Measurements from ENCODE around the gene RC3H1. TPM values are rescaled to one million over a fixed set of nuclear protein-coding genes. Genes with fewer than 3 reads are reported as not detected.

RC3H1 gene
- total RNA-seq, 2 donors from 2014 or later: 25.3 to 41.5 TPM

DNA sequence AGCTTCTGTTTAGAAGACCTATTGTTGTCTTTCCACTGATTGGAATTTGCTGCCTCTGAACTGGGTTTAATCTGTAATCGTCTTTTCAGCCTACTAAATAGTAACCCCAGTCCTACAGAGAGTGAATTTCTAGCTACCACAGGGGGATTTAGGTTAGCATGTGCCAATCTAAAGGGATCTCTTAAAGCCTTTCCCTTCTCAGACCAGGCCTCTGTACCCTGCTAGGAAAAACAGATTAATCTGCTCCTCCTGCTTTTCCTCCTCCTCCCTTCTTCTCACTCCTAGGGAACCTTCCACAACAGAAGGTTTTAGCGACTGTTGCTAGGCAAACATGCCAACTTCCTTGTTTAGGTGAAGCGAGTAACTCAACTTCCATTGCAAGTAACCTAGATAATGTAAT is 1.3 kb upstream of the RC3H1 start:
- TF ChIP-seq, protein P1, sequence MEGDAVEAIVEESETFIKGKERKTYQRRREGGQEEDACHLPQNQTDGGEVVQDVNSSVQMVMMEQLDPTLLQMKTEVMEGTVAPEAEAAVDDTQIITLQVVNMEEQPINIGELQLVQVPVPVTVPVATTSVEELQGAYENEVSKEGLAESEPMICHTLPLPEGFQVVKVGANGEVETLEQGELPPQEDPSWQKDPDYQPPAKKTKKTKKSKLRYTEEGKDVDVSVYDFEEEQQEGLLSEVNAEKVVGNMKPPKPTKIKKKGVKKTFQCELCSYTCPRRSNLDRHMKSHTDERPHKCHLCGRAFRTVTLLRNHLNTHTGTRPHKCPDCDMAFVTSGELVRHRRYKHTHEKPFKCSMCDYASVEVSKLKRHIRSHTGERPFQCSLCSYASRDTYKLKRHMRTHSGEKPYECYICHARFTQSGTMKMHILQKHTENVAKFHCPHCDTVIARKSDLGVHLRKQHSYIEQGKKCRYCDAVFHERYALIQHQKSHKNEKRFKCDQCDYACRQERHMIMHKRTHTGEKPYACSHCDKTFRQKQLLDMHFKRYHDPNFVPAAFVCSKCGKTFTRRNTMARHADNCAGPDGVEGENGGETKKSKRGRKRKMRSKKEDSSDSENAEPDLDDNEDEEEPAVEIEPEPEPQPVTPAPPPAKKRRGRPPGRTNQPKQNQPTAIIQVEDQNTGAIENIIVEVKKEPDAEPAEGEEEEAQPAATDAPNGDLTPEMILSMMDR (IDR thresholded peaks at IDR 0.05): no peak

DNA sequence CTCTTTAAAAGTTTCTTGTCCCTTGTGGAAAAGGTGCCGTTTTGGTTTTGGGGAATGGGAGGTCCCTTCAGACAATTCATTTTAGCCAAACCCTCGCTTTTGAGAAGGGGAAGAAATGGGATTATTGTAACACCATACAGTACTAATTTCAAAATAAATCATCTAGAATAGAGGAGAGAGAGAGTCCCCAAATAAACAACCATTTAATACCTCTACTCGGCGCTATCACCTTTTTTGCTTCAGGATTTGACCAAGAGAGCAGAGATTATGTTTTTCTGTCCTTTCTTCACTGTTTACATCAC is 770 bp upstream of the RC3H1 start:
- peaks cover 26 to 35% of the 10 kb centered on the region in 2 donors for H3K4me1 ChIP-seq (ENCODE audit: control insufficient read depth in 1 of 2, low read depth in 2 of 2)
- no peaks in the 10 kb centered on the region for H3K27me3 ChIP-seq (replicated peaks; ENCODE audit: insufficient read depth)
- no peaks in the 10 kb centered on the region for H3K36me3 ChIP-seq
- H3K27ac ChIP-seq: peak overlapping the region; percentile 78 to 84
- H3K4me3 ChIP-seq: peak overlapping the region; percentile 76
- no peak for DNase-seq (ENCODE audit: low spot score)
- no peaks in the 10 kb centered on the region for H3K9me3 ChIP-seq
- TF ChIP-seq, protein P1 (IDR thresholded peaks at IDR 0.05): no peak
- no peak for ATAC-seq (ENCODE audit: insufficient number of reproducible peaks, low FRiP score, low read depth)

More for the DNA sequence above, 1.3 kb upstream of the RC3H1 start:
- Histone ChIP-seq H3K36me3 (no peaks in the 10 kb centered on the region), H3K27ac (peak overlapping the region in 1 of 2 donors; percentile 78), H3K9me3 (no peaks in the 10 kb centered on the region), H3K27me3 (replicated peaks; ENCODE audit: insufficient read depth) (no peaks in the 10 kb centered on the region), H3K4me1 (ENCODE audit: control insufficient read depth in 1 of 2, low read depth in 2 of 2) (peaks cover 21 to 32% of the 10 kb centered on the region in 2 donors), H3K4me3 (no peak overlapping the region)
- ATAC-seq (ENCODE audit: insufficient number of reproducible peaks, low FRiP score, low read depth): no peak
- DNase-seq (ENCODE audit: low spot score): no peak

DNA sequence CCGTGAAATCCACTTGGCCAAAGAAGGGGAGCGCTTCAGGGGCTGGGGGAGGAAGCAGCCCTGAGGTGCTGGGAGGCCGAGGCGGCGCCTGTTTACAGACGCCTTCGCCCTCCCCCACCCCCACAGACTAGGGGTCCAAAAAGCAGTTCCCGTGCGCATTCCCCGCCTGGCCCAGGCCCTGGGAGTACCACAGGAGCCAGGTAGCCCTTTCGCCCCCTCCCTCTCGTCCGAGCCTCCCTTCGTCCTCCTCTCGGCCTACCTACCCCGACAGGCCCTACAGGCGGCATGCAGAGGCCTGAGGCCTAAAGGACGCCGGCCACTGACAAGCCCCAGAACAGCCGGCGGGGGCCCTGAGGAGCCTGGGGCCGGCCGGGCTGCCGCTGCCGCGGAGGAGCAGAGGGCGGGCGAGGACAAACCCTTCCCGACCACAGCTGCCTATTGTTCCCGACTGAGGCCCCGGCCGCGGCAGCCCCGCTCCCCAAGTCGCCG is 522 bp downstream of the RC3H1 start:
- H3K4me1 ChIP-seq (ENCODE audit: control insufficient read depth in 1 of 2, low read depth in 2 of 2): peaks cover 37 to 48% of the 10 kb centered on the region in 2 donors
- peak overlapping the region; percentile 78 to 84 for H3K27ac ChIP-seq
- no peaks in the 10 kb centered on the region for H3K36me3 ChIP-seq
- H3K9me3 ChIP-seq: no peaks in the 10 kb centered on the region
- peak overlapping the region; percentile 76 for H3K4me3 ChIP-seq
- peak; percentile 44 for ATAC-seq (ENCODE audit: insufficient number of reproducible peaks, low FRiP score, low read depth)
- TF ChIP-seq, protein P1 (IDR thresholded peaks at IDR 0.05): no peak
- DNase-seq (ENCODE audit: low spot score): peak; percentile 4
- no peaks in the 10 kb centered on the region for H3K27me3 ChIP-seq (replicated peaks; ENCODE audit: insufficient read depth)

DNA sequence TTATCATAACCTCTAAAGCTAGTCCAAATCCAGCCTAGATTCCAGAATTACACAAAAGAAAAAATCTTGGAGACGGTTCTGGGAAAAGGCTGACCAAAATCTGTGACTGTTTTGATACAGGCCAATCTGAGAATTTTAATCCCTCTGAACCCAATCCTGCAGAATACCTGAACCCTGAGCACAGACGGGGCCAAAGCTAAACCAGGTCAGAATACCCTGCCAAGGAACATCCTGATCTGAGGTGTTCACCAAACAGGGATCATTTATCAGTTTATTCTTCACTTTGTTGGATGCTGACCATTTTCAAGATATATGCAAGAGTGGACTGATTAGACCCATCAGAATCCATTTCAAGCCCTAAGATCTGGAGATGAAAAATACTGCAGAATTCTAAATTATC is 3.6 kb downstream of the RC3H1 start:
- DNase-seq (ENCODE audit: low spot score) (no peak), ATAC-seq (ENCODE audit: insufficient number of reproducible peaks, low FRiP score, low read depth) (no peak)
- H3K27me3 ChIP-seq (replicated peaks; ENCODE audit: insufficient read depth): no peaks in the 10 kb centered on the region
- H3K36me3 ChIP-seq: no peaks in the 10 kb centered on the region
- TF ChIP-seq, protein P1 (IDR thresholded peaks at IDR 0.05): no peak
- H3K9me3 ChIP-seq: no peaks in the 10 kb centered on the region
- no peak overlapping the region for H3K27ac ChIP-seq
- H3K4me3 ChIP-seq: no peak overlapping the region
- H3K4me1 ChIP-seq (ENCODE audit: control insufficient read depth in 1 of 2, low read depth in 2 of 2): peaks cover 37 to 63% of the 10 kb centered on the region in 2 donors

DNA sequence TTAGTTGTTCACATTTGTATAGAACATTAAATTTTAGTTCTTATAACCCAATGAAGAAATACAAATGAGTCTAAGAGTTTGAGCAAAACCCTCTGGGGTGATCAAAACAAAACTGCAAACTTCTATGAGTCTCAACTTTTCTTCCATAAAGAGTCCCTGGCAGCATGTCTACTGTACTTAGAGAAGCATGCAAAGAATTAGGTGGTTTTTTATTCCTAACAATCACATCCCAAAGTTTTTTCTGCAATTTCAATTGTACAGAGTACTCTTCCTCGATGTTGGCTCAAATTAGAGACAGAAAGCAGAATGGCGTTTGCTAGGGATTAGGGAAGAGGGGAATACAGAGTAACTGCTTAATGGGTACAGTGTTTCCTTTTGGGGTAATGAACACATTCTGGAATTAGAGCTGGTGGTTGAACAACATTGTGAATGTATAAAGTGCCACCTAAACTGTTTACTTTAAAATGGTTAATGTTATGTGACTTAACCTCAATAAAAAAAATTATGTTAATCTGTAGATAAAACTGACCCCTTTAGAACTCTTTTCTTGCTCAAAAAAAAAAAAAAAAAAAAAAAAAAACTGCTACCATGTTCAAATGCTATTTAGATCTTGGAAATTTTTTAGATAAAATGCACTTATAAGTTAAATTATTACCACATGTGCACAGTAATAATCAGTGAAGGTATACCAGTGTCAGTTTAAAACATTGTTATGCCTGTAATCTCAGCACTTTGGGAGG is 4.8 kb downstream of the RC3H1 start:
- Histone ChIP-seq H3K4me1 (ENCODE audit: control insufficient read depth in 1 of 2, low read depth in 2 of 2) (peaks cover 37 to 54% of the 10 kb centered on the region in 2 donors), H3K36me3 (no peaks in the 10 kb centered on the region), H3K27ac (no peak overlapping the region), H3K4me3 (no peak overlapping the region), H3K27me3 (replicated peaks; ENCODE audit: insufficient read depth) (no peaks in the 10 kb centered on the region), H3K9me3 (no peaks in the 10 kb centered on the region)
- no peak for ATAC-seq (ENCODE audit: insufficient number of reproducible peaks, low FRiP score, low read depth)
- DNase-seq (ENCODE audit: low spot score): no peak
- TF ChIP-seq, protein P1 (IDR thresholded peaks at IDR 0.05): no peak

All from thoracic aorta (tissue), 2 donors.